Measurements from ENCODE around the gene MLLT3.

The MLLT3 gene

GRCh38 chr9:20418485-20418884, 203.8 kb downstream of the MLLT3 start:
- TF ChIP-seq CTCF (IDR thresholded peaks at IDR 0.05; ENCODE audit: extremely low read depth, missing control alignments), result no peak
- no peak for DNase-seq (ENCODE audit: low spot score)

GRCh38 chr9:20417373-20418080, 204.8 kb downstream of the MLLT3 start:
- DNase-seq (ENCODE audit: low spot score), result no peak
- TF ChIP-seq CTCF (IDR thresholded peaks at IDR 0.05; ENCODE audit: extremely low read depth, missing control alignments), result no peak

DNA sequence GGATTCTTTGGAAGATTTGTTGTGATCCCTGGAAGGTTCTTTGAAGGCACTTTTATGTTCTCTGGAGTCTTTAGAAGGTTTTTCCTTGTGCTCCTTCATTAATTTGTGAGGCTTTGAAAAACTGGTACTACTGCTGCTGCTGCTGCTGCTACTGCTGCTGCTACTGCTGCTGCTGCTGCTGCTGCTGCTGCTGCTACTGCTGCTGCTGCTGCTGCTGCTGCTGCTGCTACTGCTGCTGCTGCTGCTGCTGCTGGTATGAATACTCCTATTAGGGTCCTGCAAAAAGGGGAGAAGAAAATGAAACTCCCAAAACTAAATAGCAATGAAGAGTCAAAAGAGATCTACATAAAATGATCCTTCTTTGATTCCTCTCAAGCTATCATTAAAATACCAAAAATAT, 208.1 kb downstream of the MLLT3 start:
- TF ChIP-seq CTCF (IDR thresholded peaks at IDR 0.05; ENCODE audit: extremely low read depth, missing control alignments), result no peak
- no peak for DNase-seq (ENCODE audit: low spot score)

DNA sequence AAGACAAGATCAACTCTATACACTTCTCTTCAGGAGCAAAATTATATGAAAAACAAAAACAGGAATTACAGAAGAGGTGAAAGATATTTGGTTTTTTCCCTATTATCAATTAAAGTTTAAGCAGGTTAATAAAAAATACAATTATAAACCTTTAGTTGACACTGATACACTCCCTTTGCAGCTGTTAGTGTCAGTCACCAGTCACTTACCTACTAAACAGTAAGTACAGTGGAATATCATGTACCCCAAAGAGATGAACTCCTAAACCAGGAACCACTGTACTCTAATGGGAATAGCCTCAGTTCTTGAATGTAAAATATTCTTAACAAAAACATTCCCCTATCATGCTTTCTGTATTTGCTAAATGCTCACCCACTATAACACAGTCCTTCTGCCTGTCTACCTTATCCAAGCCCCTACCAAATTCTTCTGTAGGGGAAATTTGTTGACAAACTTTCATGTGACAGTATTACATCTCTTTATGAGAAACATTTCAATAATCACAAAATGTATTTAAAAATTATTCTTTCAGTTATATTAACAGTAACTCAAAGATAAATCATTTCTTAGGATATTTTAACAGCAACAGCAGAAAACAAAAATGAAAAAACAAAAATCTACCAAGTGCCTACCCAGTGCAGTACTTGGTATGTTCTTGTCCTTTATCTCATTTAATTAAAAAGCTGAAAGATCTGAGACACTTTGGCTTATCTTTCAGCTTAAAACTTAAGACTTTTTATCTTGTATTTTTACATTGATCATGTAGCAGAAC, 212.8 kb downstream of the MLLT3 start:
- no peak for TF ChIP-seq CTCF (IDR thresholded peaks at IDR 0.05; ENCODE audit: extremely low read depth, missing control alignments)

DNA sequence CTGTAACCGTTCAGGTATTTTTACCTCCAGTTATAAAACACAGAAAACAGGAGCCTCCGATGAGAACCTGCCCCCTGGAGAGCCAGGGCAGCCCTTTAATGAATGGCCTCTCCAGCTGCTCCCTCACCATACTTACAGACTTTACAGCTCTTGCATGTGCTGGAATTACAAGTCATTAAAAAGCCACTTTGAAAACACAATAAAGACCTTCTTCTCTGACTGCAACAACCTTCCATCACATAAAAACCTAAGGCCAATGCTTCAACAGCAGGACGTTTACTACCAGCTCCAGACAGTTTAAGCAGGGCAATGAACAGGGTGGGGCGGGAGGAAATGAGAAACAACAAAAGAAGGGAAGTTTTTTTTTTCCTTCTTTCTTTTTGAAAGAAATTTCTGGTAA, 213.8 kb downstream of the MLLT3 start:
- DNase-seq (ENCODE audit: low spot score), result no peak

More for the DNA sequence above, 212.8 kb downstream of the MLLT3 start:
- no peak for DNase-seq (ENCODE audit: low spot score)

DNA sequence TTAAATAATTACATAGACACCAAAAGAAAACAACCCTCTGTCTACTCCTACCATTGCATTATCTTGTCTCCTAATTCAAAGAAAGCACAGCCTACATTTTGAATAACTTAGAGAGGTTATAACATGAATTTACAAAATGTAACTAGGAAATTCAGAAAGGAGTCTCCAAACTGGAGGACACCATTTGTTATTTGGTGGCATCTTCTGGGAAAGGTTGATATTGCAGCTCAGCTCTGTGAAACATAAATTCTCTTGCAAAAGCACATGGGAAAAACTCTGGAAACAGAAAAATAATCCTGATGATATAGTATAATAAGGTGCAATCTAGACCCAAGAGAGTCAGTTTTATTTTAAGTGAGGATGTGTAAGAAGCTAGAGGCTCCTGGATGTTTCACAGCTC, 215.3 kb downstream of the MLLT3 start:
- no peak for TF ChIP-seq CTCF (IDR thresholded peaks at IDR 0.05; ENCODE audit: extremely low read depth, missing control alignments)
- no peak for DNase-seq (ENCODE audit: low spot score)

More for the DNA sequence above, 213.8 kb downstream of the MLLT3 start:
- TF ChIP-seq CTCF (IDR thresholded peaks at IDR 0.05; ENCODE audit: extremely low read depth, missing control alignments), result no peak

DNA sequence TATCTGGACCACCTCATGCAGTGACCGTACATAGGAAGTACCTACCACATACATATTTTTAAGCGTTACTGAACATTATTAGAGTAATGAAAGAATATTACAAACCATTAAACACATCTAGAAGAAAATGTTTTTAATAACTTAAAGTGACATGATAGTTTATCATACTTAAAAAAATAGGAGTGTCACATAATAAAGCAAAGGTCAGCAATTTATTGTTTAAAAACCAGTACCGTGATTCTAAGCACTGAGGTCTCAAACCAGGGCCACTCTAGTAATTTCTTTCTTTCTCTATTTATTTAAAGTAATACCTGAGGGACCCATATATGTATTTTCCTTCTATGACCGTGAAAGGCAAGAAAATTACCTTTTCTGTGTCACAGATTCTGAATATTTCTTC, 216.0 kb downstream of the MLLT3 start:
- TF ChIP-seq CTCF (IDR thresholded peaks at IDR 0.05; ENCODE audit: extremely low read depth, missing control alignments), result no peak

More for the DNA sequence above, 216.0 kb downstream of the MLLT3 start:
- no peak for DNase-seq (ENCODE audit: low spot score)

Measured in GM20000 (cell line).